H1 (cell line): Measurements from ENCODE around the gene CACNA1B. TPM values are rescaled to one million over a fixed set of nuclear protein-coding genes. Genes with fewer than 3 reads are reported as not detected.

ENCODE experiments used
- CBX8 ChIP-seq: fragments of 300-800, 300-1000 bp; sonication (generic); IDR thresholded peaks from 2 replicates; pipeline ENCODE4 v1.7.1; 2016; ENCODE audit warnings: low read depth, low read length, borderline replicate concordance
- POU5F1 ChIP-seq: IDR thresholded peaks from 2 replicates; pipeline ENCODE4 v1.6.1; 2011; ENCODE audit warnings: low read depth, mild to moderate bottlenecking, low read length, moderate library complexity
- SIRT6 ChIP-seq: IDR thresholded peaks from one replicate; pipeline ENCODE4 v1.7.1; 2012; ENCODE audit warnings: low read length, inconsistent platforms
- SP1 ChIP-seq: IDR thresholded peaks from 2 replicates; pipeline ENCODE4 v1.6.1; 2011; ENCODE audit warnings: low read depth, low read length
- ZNF274 ChIP-seq: IDR thresholded peaks from 2 replicates; pipeline ENCODE4 v1.7.0; 2012; ENCODE audit warnings: low read length, borderline replicate concordance; ENCODE audit errors: extremely low read depth
- polyA plus RNA-seq, 7 experiments: library from polyadenylated mRNA; depleted of rRNA in 3 of 7; stranded (reverse) in 5 of 7; unstranded in 2 of 7; fragments of >200 nt in 5 of 7; fragments of 200-250 nt in 2 of 7; gene quantifications; 1 replicate in 5 of 7; 2 replicates in 1 of 7; 4 replicates in 1 of 7; pipeline versions ENCODE4 v1.2.1 to v1.2.3, GENCODE V29; 2011 to 2013; ENCODE audit warnings: missing spikeins in 2 of 7, mixed read lengths in 2 of 7
- total RNA-seq: library from RNA; stranded (reverse); fragmentation: NEBNext Ultra II Directional; extraction: Animal tissue kit (Norgen Biotek cat#: 25700); gene quantifications from 2 replicates; pipeline ENCODE4 v1.2.1, GENCODE V29; 2021
- TF ChIP-seq, protein P1 (sequence below): IDR thresholded peaks from 2 replicates; pipeline ENCODE4 v1.6.1; 2012; ENCODE audit warnings: low read length, inconsistent platforms

The CACNA1B gene
- total and polyA plus RNA-seq, 2 of the 8 experiments (the other 6 are each of a cell fraction or from before 2014, with no cell fraction given), result 1.5 to 5.7 TPM

DNA sequence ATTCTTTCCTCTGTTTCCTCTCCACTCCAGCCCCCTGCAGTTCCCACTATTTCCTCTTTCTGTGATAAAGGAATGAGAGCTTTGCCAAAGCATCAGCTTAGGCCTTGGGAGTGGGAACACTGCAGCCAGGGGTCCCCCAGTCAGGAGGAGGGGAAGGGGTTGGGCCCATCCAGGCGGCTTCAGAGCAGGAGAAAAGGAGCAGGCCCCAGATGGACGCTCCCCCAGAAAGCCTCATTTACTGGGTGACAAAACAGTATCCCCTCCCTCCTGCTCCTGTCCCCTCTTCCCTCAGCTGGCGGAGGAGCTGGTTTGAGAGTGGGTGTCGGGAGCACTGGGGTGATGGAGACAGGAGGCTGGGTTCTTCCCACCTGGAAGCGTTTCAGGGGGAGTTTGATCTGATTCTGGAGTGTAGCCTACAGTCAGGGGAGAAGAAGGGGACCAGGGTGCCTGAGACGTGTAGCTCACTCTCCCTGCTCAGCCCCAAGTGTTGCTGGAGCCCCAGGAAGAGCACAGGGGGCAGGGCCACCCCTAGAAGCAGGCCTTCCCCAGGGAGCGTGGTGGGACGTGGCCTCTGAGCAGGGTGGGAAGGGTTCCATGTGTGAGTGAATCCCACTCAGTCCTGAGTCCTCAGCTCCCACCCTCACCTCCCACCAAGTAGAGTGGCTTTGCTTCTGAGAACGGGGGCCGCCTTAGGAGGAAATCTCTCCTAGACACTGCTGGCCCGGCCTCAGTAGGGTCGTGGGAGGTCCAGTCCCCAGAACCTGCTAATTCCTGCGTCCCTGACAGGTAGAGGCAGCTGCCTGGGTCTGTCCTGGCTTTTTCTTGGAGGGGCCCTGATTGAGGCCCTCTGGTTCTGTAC is 173.1 kb downstream of the CACNA1B start (continued):
- TF ChIP-seq SP1 (no peak), POU5F1 (no peak), ZNF274 (no peak), SIRT6 (no peak), CBX8 (no peak)
- TF ChIP-seq, protein P1, sequence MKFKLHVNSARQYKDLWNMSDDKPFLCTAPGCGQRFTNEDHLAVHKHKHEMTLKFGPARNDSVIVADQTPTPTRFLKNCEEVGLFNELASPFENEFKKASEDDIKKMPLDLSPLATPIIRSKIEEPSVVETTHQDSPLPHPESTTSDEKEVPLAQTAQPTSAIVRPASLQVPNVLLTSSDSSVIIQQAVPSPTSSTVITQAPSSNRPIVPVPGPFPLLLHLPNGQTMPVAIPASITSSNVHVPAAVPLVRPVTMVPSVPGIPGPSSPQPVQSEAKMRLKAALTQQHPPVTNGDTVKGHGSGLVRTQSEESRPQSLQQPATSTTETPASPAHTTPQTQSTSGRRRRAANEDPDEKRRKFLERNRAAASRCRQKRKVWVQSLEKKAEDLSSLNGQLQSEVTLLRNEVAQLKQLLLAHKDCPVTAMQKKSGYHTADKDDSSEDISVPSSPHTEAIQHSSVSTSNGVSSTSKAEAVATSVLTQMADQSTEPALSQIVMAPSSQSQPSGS, result no peak
